MM.1S (cell line): ENCODE data around the gene CACNA2D1.

Source experiments
- EZH2 ChIP-seq: fragments of 300-600 bp; sonication (generic); optimal IDR thresholded peaks from 2 replicates; pipeline ENCODE3; 2017; ENCODE audit warnings: low read depth, mild to moderate bottlenecking, antibody characterized with exemption, low read length, mixed read lengths
- EZH2phosphoT487 ChIP-seq: fragments of 300-600 bp; sonication (generic); IDR thresholded peaks from 2 replicates; pipeline ENCODE4 v1.6.1; 2018; ENCODE audit warnings: antibody characterized with exemption, low read length
- TF ChIP-seq, protein P1 (sequence below): fragments of 300-600 bp; sonication (generic); IDR thresholded peaks from 2 replicates; pipeline ENCODE4 v1.5.1; 2016; ENCODE audit warnings: antibody characterized with exemption, low read length, mixed read lengths

- TF ChIP-seq, protein P1, sequence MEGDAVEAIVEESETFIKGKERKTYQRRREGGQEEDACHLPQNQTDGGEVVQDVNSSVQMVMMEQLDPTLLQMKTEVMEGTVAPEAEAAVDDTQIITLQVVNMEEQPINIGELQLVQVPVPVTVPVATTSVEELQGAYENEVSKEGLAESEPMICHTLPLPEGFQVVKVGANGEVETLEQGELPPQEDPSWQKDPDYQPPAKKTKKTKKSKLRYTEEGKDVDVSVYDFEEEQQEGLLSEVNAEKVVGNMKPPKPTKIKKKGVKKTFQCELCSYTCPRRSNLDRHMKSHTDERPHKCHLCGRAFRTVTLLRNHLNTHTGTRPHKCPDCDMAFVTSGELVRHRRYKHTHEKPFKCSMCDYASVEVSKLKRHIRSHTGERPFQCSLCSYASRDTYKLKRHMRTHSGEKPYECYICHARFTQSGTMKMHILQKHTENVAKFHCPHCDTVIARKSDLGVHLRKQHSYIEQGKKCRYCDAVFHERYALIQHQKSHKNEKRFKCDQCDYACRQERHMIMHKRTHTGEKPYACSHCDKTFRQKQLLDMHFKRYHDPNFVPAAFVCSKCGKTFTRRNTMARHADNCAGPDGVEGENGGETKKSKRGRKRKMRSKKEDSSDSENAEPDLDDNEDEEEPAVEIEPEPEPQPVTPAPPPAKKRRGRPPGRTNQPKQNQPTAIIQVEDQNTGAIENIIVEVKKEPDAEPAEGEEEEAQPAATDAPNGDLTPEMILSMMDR, result no peak
- TF ChIP-seq EZH2, result no peak
- no peak for TF ChIP-seq EZH2phosphoT487
Measured at GRCh38 chr7:82317760-82318159, 125.8 kb downstream of the CACNA2D1 start.
